Measurements from ENCODE around the gene CCDC85C. TPM values are rescaled to one million over a fixed set of nuclear protein-coding genes. Genes with fewer than 3 reads are reported as not detected.

Gene CCDC85C
- total RNA-seq, 4 donors from 2014 or later: 0.88 to 56.3 (median 13.6) TPM

- Histone ChIP-seq H3K4me3 (no peak overlapping the region), H3K9me3 (no peaks in the 10 kb centered on the region), H3K27ac (peak overlapping the region; percentile 69 to 85), H3K4me1 (peaks cover 16 to 30% of the 10 kb centered on the region in 2 donors), H3K27me3 (no peaks in the 10 kb centered on the region), H3K36me3 (no peaks in the 10 kb centered on the region)
- intact Hi-C loops (cut with DNase I; ENCODE audit: low total_unique reads): no loop called here
- no peak for DNase-seq
- TF ChIP-seq POLR2A (IDR thresholded peaks at IDR 0.05) (no peak), CTCF (IDR thresholded peaks at IDR 0.05) (no peak)
Observed at GRCh38 chr14:99538733-99539132, 65.3 kb downstream of the CCDC85C start.

- Histone ChIP-seq H3K4me1 (peaks cover 16 to 30% of the 10 kb centered on the region in 2 donors), H3K9me3 (no peaks in the 10 kb centered on the region), H3K36me3 (no peaks in the 10 kb centered on the region), H3K4me3 (no peak overlapping the region), H3K27ac (peak overlapping the region; percentile 69 to 85), H3K27me3 (no peaks in the 10 kb centered on the region)
- no peak for TF ChIP-seq POLR2A (IDR thresholded peaks at IDR 0.05)
- peak in 2 of 4 experiments; percentile 3 to 19 for TF ChIP-seq CTCF (IDR thresholded peaks at IDR 0.05)
- no peak for DNase-seq
- intact Hi-C loops (cut with DNase I; ENCODE audit: low total_unique reads): no loop called here
Observed at GRCh38 chr14:99538275-99538674, 65.7 kb downstream of the CCDC85C start.

- Histone ChIP-seq H3K27ac (peak overlapping the region; percentile 69 to 85), H3K9me3 (no peaks in the 10 kb centered on the region), H3K4me3 (no peak overlapping the region), H3K36me3 (no peaks in the 10 kb centered on the region), H3K27me3 (no peaks in the 10 kb centered on the region), H3K4me1 (peaks cover 16 to 30% of the 10 kb centered on the region in 2 donors)
- DNase-seq: peak; percentile 77 to 82
- TF ChIP-seq CTCF (IDR thresholded peaks at IDR 0.05): peak in 1 of 4 experiments; percentile 24
- no peak for TF ChIP-seq POLR2A (IDR thresholded peaks at IDR 0.05)
- intact Hi-C loops (cut with DNase I; ENCODE audit: low total_unique reads): no loop called here
Observed at GRCh38 chr14:99537399-99537798, 66.6 kb downstream of the CCDC85C start.

GRCh38 chr14:99535908-99536778 is 67.9 kb downstream of the CCDC85C start:
- Histone ChIP-seq H3K4me3 (no peak overlapping the region), H3K9me3 (no peaks in the 10 kb centered on the region), H3K27me3 (no peaks in the 10 kb centered on the region), H3K4me1 (peaks cover 16 to 30% of the 10 kb centered on the region in 2 donors), H3K27ac (peak overlapping the region; percentile 69 to 85), H3K36me3 (no peaks in the 10 kb centered on the region)
- DNase-seq: no peak
- TF ChIP-seq CTCF (IDR thresholded peaks at IDR 0.05) (no peak), POLR2A (IDR thresholded peaks at IDR 0.05) (no peak)
- intact Hi-C loops (cut with DNase I; ENCODE audit: low total_unique reads): no loop called here

GRCh38 chr14:99535448-99535847 is 68.6 kb downstream of the CCDC85C start:
- intact Hi-C loops (cut with DNase I; ENCODE audit: low total_unique reads): no loop called here

More at GRCh38 chr14:99535448-99535847, 68.6 kb downstream of the CCDC85C start:
- TF ChIP-seq POLR2A (IDR thresholded peaks at IDR 0.05) (no peak), CTCF (IDR thresholded peaks at IDR 0.05) (no peak)
- H3K27me3 ChIP-seq: no peaks in the 10 kb centered on the region
- DNase-seq: no peak
- peaks cover 13 to 34% of the 10 kb centered on the region in 2 donors for H3K4me1 ChIP-seq
- H3K27ac ChIP-seq: peak overlapping the region; percentile 64 to 85
- H3K9me3 ChIP-seq: no peaks in the 10 kb centered on the region
- H3K36me3 ChIP-seq: no peaks in the 10 kb centered on the region
- no peak overlapping the region for H3K4me3 ChIP-seq
